Osteocyte (in vitro differentiated cells): Measurements from ENCODE around the gene CASKIN2. TPM values are rescaled to one million over a fixed set of nuclear protein-coding genes. Genes with fewer than 3 reads are reported as not detected.

Source experiments
- DNase-seq: peaks from one replicate; pipeline ENCODE4 v3.0.0; 2021; ENCODE audit warnings: mixed read lengths; ENCODE audit not compliant: unreplicated experiment; ENCODE audit errors: extremely low spot score
- H3K27ac Mint-ChIP-seq: one replicate; pipeline ENCODE4 v1.8.0; 2021; ENCODE audit warnings: mild to moderate bottlenecking, mixed read lengths; ENCODE audit not compliant: unreplicated experiment
- H3K27me3 Mint-ChIP-seq: one replicate; pipeline ENCODE4 v1.8.0; 2021; ENCODE audit warnings: mixed read lengths; ENCODE audit not compliant: unreplicated experiment
- H3K36me3 Mint-ChIP-seq: one replicate; pipeline ENCODE4 v1.8.0; 2021; ENCODE audit warnings: mixed read lengths; ENCODE audit not compliant: unreplicated experiment
- H3K4me1 Mint-ChIP-seq: one replicate; pipeline ENCODE4 v1.8.0; 2021; ENCODE audit warnings: mixed read lengths; ENCODE audit not compliant: unreplicated experiment
- H3K4me3 Mint-ChIP-seq: one replicate; pipeline ENCODE4 v1.8.0; 2021; ENCODE audit warnings: mild to moderate bottlenecking, moderate library complexity, mixed read lengths; ENCODE audit not compliant: unreplicated experiment
- H3K9me3 Mint-ChIP-seq: one replicate; pipeline ENCODE4 v1.8.0; 2021; ENCODE audit warnings: mixed read lengths; ENCODE audit not compliant: unreplicated experiment
- total RNA-seq: library from RNA; stranded (reverse); gene quantifications from 2 replicates; pipeline ENCODE4 v1.2.1, GENCODE V29; 2021
- TF ChIP-seq, protein P1 (sequence below): fragments of 200-600 bp; sonication (generic); IDR thresholded peaks from 2 replicates; pipeline ENCODE4 v1.5.0; 2021; ENCODE audit warnings: antibody characterized with exemption, mild to moderate bottlenecking, moderate library complexity

The CASKIN2 gene
- total RNA-seq, 1 donor from 2014 or later: 28.1 TPM

DNA sequence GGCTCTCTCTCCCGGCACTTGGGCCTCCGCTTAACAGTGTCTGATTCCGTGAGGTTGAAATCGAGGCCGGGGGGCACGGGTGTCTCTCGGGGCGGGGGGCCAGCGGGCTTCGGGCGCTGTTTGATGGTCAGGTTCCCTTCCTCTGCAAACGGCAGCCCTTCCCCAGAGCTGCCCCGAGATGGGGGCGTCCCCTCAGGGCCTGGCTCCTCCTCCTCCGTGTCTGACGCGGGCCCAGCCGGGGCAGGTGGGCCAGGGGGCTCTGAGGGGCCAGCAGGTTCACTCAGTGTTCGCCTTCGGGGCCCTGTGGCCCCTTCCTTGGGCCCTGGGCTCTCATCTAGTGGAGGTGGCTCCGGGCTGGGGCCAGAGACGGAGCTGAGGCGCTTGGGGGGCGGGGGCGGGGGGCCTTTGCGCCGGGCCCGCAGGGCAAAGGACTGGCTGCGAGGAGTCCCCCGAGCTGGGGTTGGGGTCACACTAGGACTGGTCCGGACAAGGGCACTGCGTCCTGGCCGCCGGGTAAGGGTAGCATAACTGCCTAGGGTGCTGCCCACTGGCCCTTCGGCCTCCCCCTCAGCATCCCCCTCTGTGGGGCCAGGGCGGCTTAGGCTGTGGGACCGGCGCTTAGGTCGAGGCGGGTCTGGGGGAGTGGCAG is 13.1 kb downstream of the CASKIN2 start:
- TF ChIP-seq, protein P1, sequence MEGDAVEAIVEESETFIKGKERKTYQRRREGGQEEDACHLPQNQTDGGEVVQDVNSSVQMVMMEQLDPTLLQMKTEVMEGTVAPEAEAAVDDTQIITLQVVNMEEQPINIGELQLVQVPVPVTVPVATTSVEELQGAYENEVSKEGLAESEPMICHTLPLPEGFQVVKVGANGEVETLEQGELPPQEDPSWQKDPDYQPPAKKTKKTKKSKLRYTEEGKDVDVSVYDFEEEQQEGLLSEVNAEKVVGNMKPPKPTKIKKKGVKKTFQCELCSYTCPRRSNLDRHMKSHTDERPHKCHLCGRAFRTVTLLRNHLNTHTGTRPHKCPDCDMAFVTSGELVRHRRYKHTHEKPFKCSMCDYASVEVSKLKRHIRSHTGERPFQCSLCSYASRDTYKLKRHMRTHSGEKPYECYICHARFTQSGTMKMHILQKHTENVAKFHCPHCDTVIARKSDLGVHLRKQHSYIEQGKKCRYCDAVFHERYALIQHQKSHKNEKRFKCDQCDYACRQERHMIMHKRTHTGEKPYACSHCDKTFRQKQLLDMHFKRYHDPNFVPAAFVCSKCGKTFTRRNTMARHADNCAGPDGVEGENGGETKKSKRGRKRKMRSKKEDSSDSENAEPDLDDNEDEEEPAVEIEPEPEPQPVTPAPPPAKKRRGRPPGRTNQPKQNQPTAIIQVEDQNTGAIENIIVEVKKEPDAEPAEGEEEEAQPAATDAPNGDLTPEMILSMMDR: no peak
- no peaks in the 10 kb centered on the region for H3K4me1 Mint-ChIP-seq
- no peaks in the 10 kb centered on the region for H3K27me3 Mint-ChIP-seq
- H3K27ac Mint-ChIP-seq: no peak overlapping the region
- no peak for DNase-seq
- H3K36me3 Mint-ChIP-seq: peaks cover 7% of the 10 kb centered on the region
- H3K4me3 Mint-ChIP-seq: no peak overlapping the region
- H3K9me3 Mint-ChIP-seq: no peaks in the 10 kb centered on the region

DNA sequence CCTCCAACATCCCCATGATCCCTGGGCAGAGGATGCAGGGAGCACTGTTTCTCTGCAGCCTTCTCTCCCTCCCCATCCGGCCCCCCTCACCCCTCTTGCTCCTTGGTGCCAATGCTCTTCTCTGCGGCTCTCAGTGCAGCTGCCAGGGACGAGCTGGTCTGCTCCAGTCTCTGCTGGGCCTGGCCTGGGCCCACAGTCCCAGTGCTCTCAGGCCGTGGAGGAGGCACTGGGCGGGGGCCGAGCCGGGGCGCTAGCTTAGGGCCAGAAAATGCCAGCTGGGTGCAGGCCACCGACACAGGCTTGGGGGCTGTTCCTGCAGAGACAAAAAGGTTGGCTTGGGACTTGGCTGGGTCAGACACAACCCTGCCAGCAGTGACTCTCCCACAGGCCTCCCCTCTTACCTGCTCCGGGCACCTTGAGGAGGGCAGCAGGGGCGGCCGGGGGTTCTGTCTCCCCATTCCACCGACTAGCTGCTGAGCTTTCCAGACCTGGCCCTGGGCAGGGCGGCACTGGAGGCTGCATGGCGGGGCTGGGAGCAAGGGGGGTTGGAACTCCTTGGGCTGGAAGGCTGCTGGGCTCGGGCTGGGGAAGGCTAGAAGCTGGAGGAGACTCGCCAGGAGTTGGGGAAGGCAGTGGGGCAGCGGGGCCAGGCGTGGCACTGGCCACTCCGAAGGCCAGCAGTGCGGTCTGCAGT is 13.8 kb downstream of the CASKIN2 start:
- Mint-ChIP-seq H3K27ac (no peak overlapping the region), H3K4me1 (no peaks in the 10 kb centered on the region)

DNA sequence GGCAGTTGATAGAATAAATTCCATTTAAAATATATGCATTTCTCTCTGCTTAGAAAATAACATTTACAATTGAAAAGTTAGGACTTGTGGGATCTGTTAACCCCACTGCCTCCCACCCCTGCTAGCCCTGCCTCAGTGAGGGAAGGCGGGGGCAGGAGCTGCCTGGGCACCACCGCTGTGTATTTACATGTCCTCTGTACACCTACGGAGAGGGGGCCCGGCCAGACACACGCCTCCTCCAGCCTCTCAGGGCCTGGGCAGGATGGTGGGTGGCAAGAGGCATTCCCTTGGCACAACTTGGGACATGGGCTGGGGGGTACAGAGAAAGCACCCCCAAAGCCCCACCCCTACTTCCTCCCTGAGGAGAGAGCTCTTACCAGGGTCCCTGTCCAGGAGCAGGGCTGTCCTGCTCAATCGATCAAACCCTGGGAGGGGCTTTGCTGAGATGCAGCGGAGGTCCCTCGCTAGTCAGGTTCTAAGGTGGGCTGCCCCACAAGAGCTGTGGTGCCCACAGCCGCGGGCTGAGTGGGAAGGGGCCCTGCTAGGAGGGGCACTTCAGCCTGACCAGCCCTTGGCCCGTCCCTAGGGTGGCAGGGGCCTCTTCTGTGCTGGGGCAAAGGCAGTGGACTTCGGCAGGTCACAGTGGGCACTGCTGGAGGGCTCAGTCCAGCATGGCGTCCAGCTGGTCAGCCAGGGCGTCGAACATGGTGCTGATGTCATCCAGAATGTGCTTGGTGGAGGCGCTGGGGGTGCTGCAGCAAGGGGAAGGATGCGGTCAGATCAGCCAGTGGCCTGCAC is 14.7 kb downstream of the CASKIN2 start:
- DNase-seq: no peak
- H3K4me1 Mint-ChIP-seq: no peaks in the 10 kb centered on the region
- H3K36me3 Mint-ChIP-seq: peaks cover 10% of the 10 kb centered on the region
- TF ChIP-seq, protein P1: no peak
- no peaks in the 10 kb centered on the region for H3K9me3 Mint-ChIP-seq
- H3K27ac Mint-ChIP-seq: no peak overlapping the region
- no peak overlapping the region for H3K4me3 Mint-ChIP-seq
- H3K27me3 Mint-ChIP-seq: no peaks in the 10 kb centered on the region

More for the DNA sequence above, 13.8 kb downstream of the CASKIN2 start:
- Mint-ChIP-seq H3K36me3 (peaks cover 6% of the 10 kb centered on the region), H3K4me3 (no peak overlapping the region), H3K27me3 (no peaks in the 10 kb centered on the region), H3K9me3 (no peaks in the 10 kb centered on the region)
- no peak for DNase-seq
- TF ChIP-seq, protein P1: no peak

DNA sequence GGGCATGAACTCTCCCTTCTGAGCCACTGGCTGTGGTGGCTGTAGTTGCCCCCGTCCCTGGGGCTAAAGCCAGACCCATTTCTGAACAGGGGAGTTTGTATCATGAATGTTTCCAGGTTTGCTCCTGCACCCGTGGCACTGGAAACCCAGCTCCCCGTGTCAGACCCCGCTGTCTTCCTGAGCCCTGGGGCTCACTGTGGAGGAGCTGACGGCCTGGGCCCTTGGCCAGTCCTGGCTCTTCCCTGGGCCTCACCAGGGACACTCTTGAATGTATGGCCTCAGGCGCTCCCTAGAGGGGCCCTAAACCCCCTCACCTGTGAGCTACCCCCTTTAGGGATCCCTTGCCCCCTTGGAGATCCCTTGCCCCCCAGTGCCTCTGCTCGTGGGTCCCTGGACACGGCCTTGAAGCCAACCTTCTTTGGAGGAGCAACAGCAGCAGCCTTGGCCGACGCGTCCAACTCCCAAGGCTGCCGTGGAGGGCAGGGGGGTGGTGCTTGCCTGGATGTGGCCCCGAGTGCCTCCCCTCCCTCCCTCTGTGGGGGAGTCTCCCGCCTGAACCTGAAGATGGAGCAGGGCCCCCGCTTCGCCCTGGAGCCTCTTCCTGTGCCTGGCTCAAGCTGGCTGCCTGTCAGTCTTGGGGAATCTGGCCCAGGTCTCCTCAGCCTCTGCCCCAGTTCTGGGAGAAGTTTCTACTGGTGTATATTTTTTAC is 15.9 kb downstream of the CASKIN2 start:
- Mint-ChIP-seq H3K4me3 (no peak overlapping the region), H3K36me3 (peaks cover 10% of the 10 kb centered on the region), H3K4me1 (no peaks in the 10 kb centered on the region), H3K9me3 (no peaks in the 10 kb centered on the region), H3K27me3 (no peaks in the 10 kb centered on the region), H3K27ac (no peak overlapping the region)
- no peak for DNase-seq
- TF ChIP-seq, protein P1: no peak
